ENCODE data around the gene OPN1LW. TPM values are rescaled to one million over a fixed set of nuclear protein-coding genes. Genes with fewer than 3 reads are reported as not detected.

Gene OPN1LW
- total RNA-seq = not detected in 2 replicates

DNA sequence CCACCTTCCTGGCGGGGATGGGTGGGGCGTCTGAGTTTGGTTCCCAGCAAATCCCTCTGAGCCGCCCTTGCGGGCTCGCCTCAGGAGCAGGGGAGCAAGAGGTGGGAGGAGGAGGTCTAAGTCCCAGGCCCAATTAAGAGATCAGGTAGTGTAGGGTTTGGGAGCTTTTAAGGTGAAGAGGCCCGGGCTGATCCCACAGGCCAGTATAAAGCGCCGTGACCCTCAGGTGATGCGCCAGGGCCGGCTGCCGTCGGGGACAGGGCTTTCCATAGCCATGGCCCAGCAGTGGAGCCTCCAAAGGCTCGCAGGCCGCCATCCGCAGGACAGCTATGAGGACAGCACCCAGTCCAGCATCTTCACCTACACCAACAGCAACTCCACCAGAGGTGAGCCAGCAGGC is at the start of gene OPN1LW:
TSS of gene OPN1LW (plus strand) at position 234 of the 400 bp plus-strand sequence. CDS start at position 275, 41 bp downstream.

DNA sequence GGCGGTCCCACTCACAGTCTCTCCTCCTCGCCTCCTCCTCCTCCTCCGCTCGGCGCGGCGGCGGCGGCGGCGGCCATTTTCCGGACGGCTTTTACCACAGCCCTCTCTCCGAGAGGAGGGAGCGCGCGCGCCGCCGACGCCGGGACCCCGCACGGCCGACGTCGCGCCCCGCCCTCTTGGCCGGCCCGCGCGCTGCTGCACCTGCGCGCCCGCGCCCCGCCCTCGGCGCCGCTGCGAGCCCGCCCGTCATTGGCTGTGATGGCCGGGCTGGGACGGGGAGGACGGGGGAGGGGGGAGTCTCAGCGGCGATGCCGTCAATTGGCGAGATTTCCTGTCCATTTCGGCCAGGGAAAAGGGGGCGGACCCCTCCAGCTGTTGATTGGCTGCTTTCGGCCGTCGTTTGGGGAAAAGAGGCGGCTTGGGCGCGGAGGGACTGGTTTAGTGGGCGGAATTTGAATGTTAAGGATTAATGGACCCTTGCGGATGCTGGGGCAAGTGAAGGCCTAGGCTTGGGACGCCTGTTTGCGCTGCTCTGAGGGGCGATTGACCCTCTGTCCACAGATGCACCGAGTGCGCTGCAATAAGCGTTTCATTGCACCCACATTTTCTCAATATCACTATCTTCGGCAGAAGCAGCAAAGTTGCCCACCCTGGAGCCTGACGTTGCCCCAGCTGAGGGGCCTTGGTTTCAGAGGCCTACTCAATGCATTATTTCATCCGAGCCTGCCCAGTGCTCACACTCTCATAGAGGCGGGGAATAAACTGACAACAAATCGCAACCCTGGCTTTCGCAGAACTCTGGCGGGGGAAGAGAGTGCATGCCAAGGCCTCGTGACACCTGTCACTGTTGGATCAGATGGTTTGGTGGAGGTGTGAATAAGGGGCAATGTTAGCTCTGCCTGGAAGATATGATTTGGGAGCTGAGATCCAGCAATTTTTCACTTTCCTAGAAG is 46.2 kb upstream of the OPN1LW start, which contains the start of gene MECP2:
TSS of gene MECP2 (minus strand) at position 129 of the 953 bp plus-strand sequence.

GRCh38 chrX:154182296-154182695 is 38.3 kb downstream of the OPN1LW start, which contains the start of gene OPN1MW:
Gene OPN1MW, plus strand, starts transcription at chrX:154182596. Its CDS starts 82 bp downstream, at chrX:154182678.

Other genes with a start within 250 kb of the OPN1LW start
- not detected in 2 replicates for gene AVPR2, start 239.6 kb upstream of the OPN1LW start, total RNA-seq
- gene ARHGAP4, start 218.0 kb upstream of the OPN1LW start, total RNA-seq = 0.38 and 0.85 TPM in 2 replicates
- 47.6 and 120 TPM in 2 replicates for gene NAA10, start 209.2 kb upstream of the OPN1LW start, total RNA-seq
- 2.3 and 13.2 TPM in 2 replicates for gene RENBP, start 199.6 kb upstream of the OPN1LW start, total RNA-seq
- gene HCFC1, start 172.4 kb upstream of the OPN1LW start, total RNA-seq = 7.9 and 13.4 TPM in 2 replicates
- 4.0 and 6.8 TPM in 2 replicates for gene TMEM187, start 171.5 kb upstream of the OPN1LW start, total RNA-seq
- 74.4 and 108 TPM in 2 replicates for gene IRAK1, start 124.3 kb upstream of the OPN1LW start, total RNA-seq
- 15.3 and 27.6 TPM in 2 replicates for gene MECP2, start 46.5 kb upstream of the OPN1LW start, total RNA-seq
- gene OPN1MW, start 38.4 kb downstream of the OPN1LW start, total RNA-seq = not detected in 2 replicates
- not detected in 2 replicates for gene OPN1MW2, start 75.5 kb downstream of the OPN1LW start, total RNA-seq
- gene OPN1MW3, start 113.3 kb downstream of the OPN1LW start, total RNA-seq = not detected in 2 replicates
- gene TEX28, start 150.9 kb downstream of the OPN1LW start, total RNA-seq = under 0.01 TPM in 1 of 2 replicates, not detected in the other
- not detected in 2 replicates for gene TKTL1, start 151.6 kb downstream of the OPN1LW start, total RNA-seq
- 2,015 and 2,065 TPM in 2 replicates for gene FLNA, start 230.4 kb downstream of the OPN1LW start, total RNA-seq
- 14.7 and 18.0 TPM in 2 replicates for gene EMD, start 235.1 kb downstream of the OPN1LW start, total RNA-seq